Gastrocnemius medialis (tissue), 4 donors: ENCODE measurements around the gene ROPN1B. TPM values are rescaled to one million over a fixed set of nuclear protein-coding genes. Genes with fewer than 3 reads are reported as not detected.

Experiments used
- ATAC-seq, 2 donors: fragments of 150-250 bp; one replicate each; pipeline ENCODE4 v1.9.1; 2016
- DNase-seq, 2 donors: peaks; one replicate each; pipeline ENCODE4 v3.0.0-alpha.2; 2019
- H3K27ac ChIP-seq, 4 donors: fragments of 200-600 bp; sonication (generic); 1 replicate in 1 of 4; 2 replicates in 3 of 4; pipeline ENCODE4 v1.5.1; 2016 to 2018; ENCODE audit warnings: mild to moderate bottlenecking in 2 of 4, moderate library complexity in 1 of 4
- H3K27me3 ChIP-seq, 3 donors: fragments of 200-600 bp; sonication (generic) in 2 of 3; 1 replicate in 1 of 3; 2 replicates in 2 of 3; pipeline versions ENCODE4 v1.5.1 to v1.6.0; 2016 to 2019; ENCODE audit warnings: mild to moderate bottlenecking in 1 of 3, moderate library complexity in 1 of 3
- H3K36me3 ChIP-seq, 2 donors: fragments of 200-600 bp; sonication (generic) in 1 of 2; one replicate each; pipeline ENCODE4 v1.5.1; 2017 to 2018
- H3K4me1 ChIP-seq, 2 donors: fragments of 200-600 bp; sonication (generic) in 1 of 2; one replicate each; pipeline ENCODE4 v1.5.1; 2016 to 2017; ENCODE audit warnings: mild to moderate bottlenecking in 2 of 2
- H3K4me3 ChIP-seq, 4 donors: fragments of 200-600 bp; sonication (generic) in 3 of 4; 1 replicate in 1 of 4; 2 replicates in 3 of 4; pipeline ENCODE4 v1.5.1; 2016 to 2019; ENCODE audit warnings: mild to moderate bottlenecking in 2 of 4
- H3K9me3 ChIP-seq, 3 donors: fragments of 200-600 bp; sonication (generic) in 2 of 3; 1 replicate in 1 of 3; 2 replicates in 2 of 3; pipeline ENCODE4 v1.5.1; 2016 to 2019
- POLR2A ChIP-seq, 2 donors: fragments of 450-650 bp; IDR thresholded peaks; one replicate each; pipeline ENCODE4 v1.6.1; 2017; ENCODE audit warnings: antibody characterized with exemption in 2 of 2, mild to moderate bottlenecking in 2 of 2, moderate library complexity in 2 of 2
- in situ Hi-C, 4 donors: fragments of 200-750 bp; cut with MboI; loops; one replicate each; pipeline versions ENCODE4 v1.15.0 to v1.8.0; 2017; ENCODE audit warnings: low sequenced_read_pairs in 4 of 4
- intact Hi-C: fragments of 100-400 bp; cut with DNase I; formaldehyde crosslinking; loops from one replicate; pipeline ENCODE4 v1.15.1; 2023; ENCODE audit warnings: low total_unique reads
- total RNA-seq, 4 donors: library from RNA; depleted of rRNA; stranded (reverse); fragments of >200 nt; gene quantifications; one replicate each; pipeline versions ENCODE4 v1.1.0 to v1.2.3, GENCODE V29; 2016
- TF ChIP-seq, protein P1 (sequence below), 5 experiments: fragments of 450-650 bp in 3 of 5; fragments of 200-600 bp in 2 of 5; sonication (generic) in 2 of 5; IDR thresholded peaks in 4 of 5; conservative IDR thresholded peaks in 1 of 5; 1 replicate in 4 of 5; 2 replicates in 1 of 5; pipeline ENCODE4 v1.5.1; 2016 to 2019; ENCODE audit warnings: antibody characterized with exemption in 5 of 5, mild to moderate bottlenecking in 3 of 5, moderate library complexity in 3 of 5

Gene ROPN1B
- total RNA-seq, 4 donors from 2014 or later = 0.66 to 1.3 TPM; not detected in 2

GRCh38 chr3:126023390-126023789 is 54.4 kb downstream of the ROPN1B start:
- Histone ChIP-seq H3K4me1 (no peaks in the 10 kb centered on the region), H3K4me3 (no peak overlapping the region), H3K27me3 (no peaks in the 10 kb centered on the region), H3K36me3 (peaks cover 0 to 24% of the 10 kb centered on the region in 2 donors), H3K9me3 (no peaks in the 10 kb centered on the region), H3K27ac (no peak overlapping the region)
- TF ChIP-seq, protein P1, sequence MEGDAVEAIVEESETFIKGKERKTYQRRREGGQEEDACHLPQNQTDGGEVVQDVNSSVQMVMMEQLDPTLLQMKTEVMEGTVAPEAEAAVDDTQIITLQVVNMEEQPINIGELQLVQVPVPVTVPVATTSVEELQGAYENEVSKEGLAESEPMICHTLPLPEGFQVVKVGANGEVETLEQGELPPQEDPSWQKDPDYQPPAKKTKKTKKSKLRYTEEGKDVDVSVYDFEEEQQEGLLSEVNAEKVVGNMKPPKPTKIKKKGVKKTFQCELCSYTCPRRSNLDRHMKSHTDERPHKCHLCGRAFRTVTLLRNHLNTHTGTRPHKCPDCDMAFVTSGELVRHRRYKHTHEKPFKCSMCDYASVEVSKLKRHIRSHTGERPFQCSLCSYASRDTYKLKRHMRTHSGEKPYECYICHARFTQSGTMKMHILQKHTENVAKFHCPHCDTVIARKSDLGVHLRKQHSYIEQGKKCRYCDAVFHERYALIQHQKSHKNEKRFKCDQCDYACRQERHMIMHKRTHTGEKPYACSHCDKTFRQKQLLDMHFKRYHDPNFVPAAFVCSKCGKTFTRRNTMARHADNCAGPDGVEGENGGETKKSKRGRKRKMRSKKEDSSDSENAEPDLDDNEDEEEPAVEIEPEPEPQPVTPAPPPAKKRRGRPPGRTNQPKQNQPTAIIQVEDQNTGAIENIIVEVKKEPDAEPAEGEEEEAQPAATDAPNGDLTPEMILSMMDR (IDR thresholded peaks at IDR 0.05 in 4 of 5, conservative IDR thresholded peaks at IDR 0.05 in 1 of 5) = no peak
- TF ChIP-seq POLR2A (IDR thresholded peaks at IDR 0.05) = no peak
- DNase-seq (no peak), ATAC-seq (no peak)
- in situ Hi-C loops = no loop called here
- intact Hi-C loops = no loop called here

- intact Hi-C loops = no loop called here
- in situ Hi-C loops = no loop called here
- no peak for ATAC-seq
- H3K36me3 ChIP-seq = peaks cover 0 to 27% of the 10 kb centered on the region in 2 donors
- DNase-seq = no peak
- no peak for TF ChIP-seq POLR2A (IDR thresholded peaks at IDR 0.05)
- TF ChIP-seq, protein P1 (IDR thresholded peaks at IDR 0.05 in 4 of 5, conservative IDR thresholded peaks at IDR 0.05 in 1 of 5) = no peak
- no peak overlapping the region for H3K4me3 ChIP-seq
- H3K9me3 ChIP-seq = no peaks in the 10 kb centered on the region
- no peak overlapping the region for H3K27ac ChIP-seq
- no peaks in the 10 kb centered on the region for H3K27me3 ChIP-seq
- H3K4me1 ChIP-seq = no peaks in the 10 kb centered on the region
These were observed 55.3 kb downstream of the ROPN1B start for GRCh38 chr3:126024049-126024854.

DNA sequence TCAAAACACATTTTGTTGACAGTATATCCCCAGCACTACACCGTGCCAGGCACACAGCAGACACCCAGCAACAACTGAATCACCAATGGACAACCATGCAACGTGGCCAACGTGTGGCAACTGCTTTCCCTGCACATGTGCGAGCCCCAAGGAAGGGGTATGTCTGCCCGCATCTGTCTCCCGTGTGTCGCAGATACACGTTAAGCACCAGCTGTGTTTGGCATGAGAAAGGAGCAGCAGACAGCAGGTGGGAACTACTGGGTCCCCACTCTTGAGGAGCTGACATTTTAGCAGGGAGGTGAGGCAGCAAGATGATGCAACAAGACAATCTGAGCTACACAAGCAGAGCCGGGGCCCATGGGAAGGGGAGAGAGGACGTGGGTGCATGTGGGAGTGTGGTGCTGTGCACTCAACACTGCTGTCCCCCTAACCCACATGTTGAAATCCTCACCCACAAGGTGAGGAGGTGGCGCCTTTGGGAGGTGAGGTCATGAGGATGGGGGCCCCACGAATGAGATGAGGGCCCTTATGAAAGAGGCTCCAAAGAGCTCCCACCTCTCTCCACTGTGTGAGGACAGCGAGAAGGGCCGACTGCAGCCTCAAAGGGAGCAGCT is 56.2 kb downstream of the ROPN1B start:
- intact Hi-C loops = no loop called here
- ATAC-seq (no peak), DNase-seq (no peak)
- no peak overlapping the region for H3K4me3 ChIP-seq
- in situ Hi-C loops = no loop called here
- H3K27me3 ChIP-seq = no peaks in the 10 kb centered on the region
- H3K36me3 ChIP-seq = peaks cover 0 to 27% of the 10 kb centered on the region in 2 donors
- H3K27ac ChIP-seq = no peak overlapping the region
- no peak for TF ChIP-seq POLR2A (IDR thresholded peaks at IDR 0.05)
- TF ChIP-seq, protein P1 (IDR thresholded peaks at IDR 0.05 in 4 of 5, conservative IDR thresholded peaks at IDR 0.05 in 1 of 5) = no peak
- H3K9me3 ChIP-seq = no peaks in the 10 kb centered on the region
- no peaks in the 10 kb centered on the region for H3K4me1 ChIP-seq

GRCh38 chr3:126025862-126026261 is 56.9 kb downstream of the ROPN1B start:
- intact Hi-C loops = no loop called here
- no peak for TF ChIP-seq POLR2A (IDR thresholded peaks at IDR 0.05)
- TF ChIP-seq, protein P1 (IDR thresholded peaks at IDR 0.05 in 4 of 5, conservative IDR thresholded peaks at IDR 0.05 in 1 of 5) = no peak
- Histone ChIP-seq H3K4me1 (no peaks in the 10 kb centered on the region), H3K36me3 (peaks cover 0 to 27% of the 10 kb centered on the region in 2 donors), H3K27ac (no peak overlapping the region), H3K27me3 (no peaks in the 10 kb centered on the region), H3K4me3 (no peak overlapping the region), H3K9me3 (no peaks in the 10 kb centered on the region)
- ATAC-seq = no peak
- in situ Hi-C loops = no loop called here
- no peak for DNase-seq
